Liver (tissue), 9 donors: ENCODE data around the gene APOA1. TPM values are rescaled to one million over a fixed set of nuclear protein-coding genes. Genes with fewer than 3 reads are reported as not detected.

Experiments
- DNase-seq: peaks from one replicate; pipeline ENCODE4 v3.0.0-alpha.2; 2017; ENCODE audit warnings: low spot score
- H3K27ac ChIP-seq, 2 donors: one replicate each; pipeline ENCODE4 v1.7.0; 2013; ENCODE audit warnings: inconsistent platforms in 2 of 2, low read length in 2 of 2, control low read depth in 1 of 2, low read depth in 1 of 2, mild to moderate bottlenecking in 1 of 2
- H3K27me3 ChIP-seq, 4 donors: one replicate each; pipeline versions ENCODE4 v1.6.1 to v1.7.0; 2013; ENCODE audit warnings: low read length in 3 of 4, inconsistent platforms in 1 of 4, mild to moderate bottlenecking in 1 of 4, moderate library complexity in 1 of 4; ENCODE audit not compliant: control insufficient read depth in 4 of 4, insufficient read depth in 4 of 4
- H3K36me3 ChIP-seq, 4 donors: one replicate each; pipeline versions ENCODE4 v1.6.1 to v1.7.0; 2013; ENCODE audit warnings: low read length in 3 of 4, mild to moderate bottlenecking in 3 of 4, low read depth in 1 of 4, moderate library complexity in 1 of 4; ENCODE audit not compliant: control insufficient read depth in 4 of 4, insufficient read depth in 3 of 4
- H3K4me1 ChIP-seq, 4 donors: one replicate each; pipeline versions ENCODE4 v1.6.1 to v1.7.0; 2013; ENCODE audit warnings: low read length in 3 of 4, mild to moderate bottlenecking in 3 of 4, moderate library complexity in 1 of 4; ENCODE audit not compliant: control insufficient read depth in 4 of 4, insufficient read depth in 4 of 4
- H3K4me3 ChIP-seq, 3 donors: one replicate each; pipeline versions ENCODE4 v1.6.1 to v1.7.0; 2013; ENCODE audit warnings: low read length in 3 of 3, control low read depth in 1 of 3, low read depth in 1 of 3, mild to moderate bottlenecking in 1 of 3
- H3K9ac ChIP-seq, 2 donors: one replicate each; pipeline ENCODE4 v1.7.0; 2013; ENCODE audit warnings: low read length in 2 of 2, mild to moderate bottlenecking in 2 of 2, moderate library complexity in 2 of 2, control low read depth in 1 of 2, low read depth in 1 of 2
- H3K9me3 ChIP-seq, 4 donors: one replicate each; pipeline versions ENCODE4 v1.6.1 to v1.7.0; 2013; ENCODE audit warnings: low read length in 3 of 4; ENCODE audit not compliant: control insufficient read depth in 4 of 4
- ATF3 ChIP-seq: IDR thresholded peaks from 2 replicates; pipeline ENCODE4 v1.6.1; 2016; ENCODE audit warnings: antibody characterized with exemption
- CTCF ChIP-seq: fragments of 150-350 bp; IDR thresholded peaks from 2 replicates; pipeline ENCODE4 v1.5.1; 2017; ENCODE audit warnings: improper control_type of control experiment, low read depth, low read length; ENCODE audit not compliant: missing input control
- EGR1 ChIP-seq, 2 donors: IDR thresholded peaks; 2 replicates each; pipeline ENCODE4 v1.6.1; 2016 to 2018; ENCODE audit warnings: antibody characterized with exemption in 2 of 2, low read depth in 2 of 2
- FOXA1 ChIP-seq: IDR thresholded peaks from 2 replicates; pipeline ENCODE4 v1.6.1; 2016; ENCODE audit warnings: antibody characterized with exemption
- FOXA2 ChIP-seq: IDR thresholded peaks from 2 replicates; pipeline ENCODE4 v1.6.1; 2016; ENCODE audit warnings: antibody characterized with exemption
- GABPA ChIP-seq, 2 donors: IDR thresholded peaks in 1 of 2; conservative IDR thresholded peaks in 1 of 2; 2 replicates each; pipeline ENCODE4 v1.6.1; 2016; ENCODE audit warnings: antibody characterized with exemption in 2 of 2, mild to moderate bottlenecking in 1 of 2, moderate library complexity in 1 of 2
- HNF4A ChIP-seq, 2 donors: conservative IDR thresholded peaks; 2 replicates each; pipeline ENCODE4 v1.6.1; 2016; ENCODE audit warnings: antibody characterized with exemption in 2 of 2, mild to moderate bottlenecking in 2 of 2
- HNF4G ChIP-seq: IDR thresholded peaks from 2 replicates; pipeline ENCODE4 v1.6.1; 2016; ENCODE audit warnings: antibody characterized with exemption
- JUND ChIP-seq, 2 donors: IDR thresholded peaks; 2 replicates each; pipeline ENCODE4 v1.6.1; 2016; ENCODE audit warnings: antibody characterized with exemption in 2 of 2
- MAX ChIP-seq: IDR thresholded peaks from 2 replicates; pipeline ENCODE4 v1.6.1; 2016; ENCODE audit warnings: antibody characterized with exemption
- NR2F2 ChIP-seq: IDR thresholded peaks from 2 replicates; pipeline ENCODE4 v1.6.1; 2016; ENCODE audit warnings: antibody characterized with exemption
- RAD21 ChIP-seq, 2 donors: IDR thresholded peaks; 2 replicates each; pipeline ENCODE4 v1.6.1; 2016; ENCODE audit warnings: antibody characterized with exemption in 2 of 2, mild to moderate bottlenecking in 2 of 2
- REST ChIP-seq: IDR thresholded peaks from 2 replicates; pipeline ENCODE4 v1.6.1; 2016; ENCODE audit warnings: antibody characterized with exemption, mild to moderate bottlenecking
- RXRA ChIP-seq, 2 donors: IDR thresholded peaks; 2 replicates each; pipeline ENCODE4 v1.6.1; 2017 to 2018; ENCODE audit warnings: antibody characterized with exemption in 2 of 2, mild to moderate bottlenecking in 1 of 2
- SP1 ChIP-seq: IDR thresholded peaks from 2 replicates; pipeline ENCODE4 v1.6.1; 2018; ENCODE audit warnings: antibody characterized with exemption, mild to moderate bottlenecking
- TAF1 ChIP-seq: conservative IDR thresholded peaks from 2 replicates; pipeline ENCODE4 v1.6.1; 2016; ENCODE audit warnings: antibody characterized with exemption, mild to moderate bottlenecking
- YY1 ChIP-seq: IDR thresholded peaks from 2 replicates; pipeline ENCODE4 v1.6.1; 2016; ENCODE audit warnings: antibody characterized with exemption, mild to moderate bottlenecking
- ZBTB33 ChIP-seq: IDR thresholded peaks from 2 replicates; pipeline ENCODE4 v1.6.1; 2016; ENCODE audit warnings: antibody characterized with exemption
- WGBS: extraction: QIAGEN DNeasy Blood & Tissue Kit; methylation state at CpG from one replicate; pipeline ENCODE4 v1.1.7; 2013; 5-methylcytosine and 5-hydroxymethylcytosine counted together
- polyA plus RNA-seq, 2 donors: library from polyadenylated mRNA; stranded (reverse) in 1 of 2; unstranded in 1 of 2; fragments of 200-250 nt in 1 of 2; fragments of >200 nt in 1 of 2; fragmentation: Nextera tagmentation in 1 of 2; extraction: Ambion mirVana in 1 of 2; gene quantifications; one replicate each; pipeline versions ENCODE4 v1.2.1 to v1.2.3, GENCODE V29; 2013 to 2015
- total RNA-seq, 2 donors: library from RNA; depleted of rRNA; stranded (reverse); fragments of >200 nt; gene quantifications; one replicate each; pipeline ENCODE4 v1.2.3, GENCODE V29; 2014
- donor health status: healthy.
- donor health status: healthy.
- donor health status: healthy.
- donor health status: healthy.
- donor health status: healthy.

Gene APOA1
- total and polyA plus RNA-seq, 4 donors: 4,271 to 17,093 (median 8,590) TPM

GRCh38 chr11:116786326-116786725 is 51.1 kb downstream of the APOA1 start:
- H3K27ac ChIP-seq: no peak overlapping the region
- DNase-seq: no peak
- H3K4me1 ChIP-seq: peaks cover 0 to 43% (median 39%) of the 10 kb centered on the region in 4 donors
- H3K9ac ChIP-seq: no peak overlapping the region
- no peaks in the 10 kb centered on the region for H3K9me3 ChIP-seq
- H3K36me3 ChIP-seq: peaks cover 10 to 44% (median 38%) of the 10 kb centered on the region in 4 donors
- H3K4me3 ChIP-seq: no peak overlapping the region
- TF ChIP-seq FOXA2 (no peak), RAD21 (IDR thresholded peaks at IDR 0.05) (no peak), EGR1 (IDR thresholded peaks at IDR 0.05; ENCODE audit: low read depth in 2 of 2) (no peak), ZBTB33 (no peak), NR2F2 (no peak), YY1 (no peak), ATF3 (no peak), MAX (no peak), SP1 (no peak), HNF4A (conservative IDR thresholded peaks at IDR 0.05) (no peak), REST (no peak), GABPA (IDR thresholded peaks at IDR 0.05 in 1 of 2, conservative IDR thresholded peaks at IDR 0.05 in 1 of 2) (no peak), JUND (IDR thresholded peaks at IDR 0.05) (no peak), FOXA1 (no peak), TAF1 (no peak), CTCF (no peak), HNF4G (no peak), RXRA (IDR thresholded peaks at IDR 0.05) (no peak)
- 91% methylated on average over 2 of the region's 2 CpGs for WGBS
- H3K27me3 ChIP-seq: no peaks in the 10 kb centered on the region

Other genes with a start within 250 kb of the APOA1 start
- gene BUD13, start 64.6 kb downstream of the APOA1 start, total RNA-seq: 1 to 10 TPM; 5.9 to 7.4 TPM
- gene BUD13, start 64.6 kb downstream of the APOA1 start, polyA plus RNA-seq: 1 to 10 TPM; 3.9 to 4.4 TPM
- gene ZPR1, start 49.6 kb downstream of the APOA1 start, total RNA-seq: 10 to 100 TPM in 1 of 2 donors, 1 to 10 TPM in 1; 9.4 to 56.1 TPM
- gene ZPR1, start 49.6 kb downstream of the APOA1 start, polyA plus RNA-seq: 10 to 100 TPM; 17.9 to 18.8 TPM
- gene APOA5, start 45.7 kb downstream of the APOA1 start, total RNA-seq: 1,000 to 10,000 TPM in 1 of 2 donors, 1 to 10 TPM in 1; 7.3 to 1,045 TPM
- gene APOA5, start 45.7 kb downstream of the APOA1 start, polyA plus RNA-seq: 100 to 1,000 TPM; 481 to 996 TPM
- gene APOA4, start 14.3 kb downstream of the APOA1 start, total RNA-seq: 100 to 1,000 TPM in 1 of 2 donors, under 1 TPM in 1; 0.89 to 171 TPM
- gene APOA4, start 14.3 kb downstream of the APOA1 start, polyA plus RNA-seq: 100 to 1,000 TPM in 1 of 2 donors, 10 to 100 TPM in 1; 90.5 to 382 TPM
- 1,000 to 10,000 TPM in 1 of 2 donors, 100 to 1,000 TPM in 1; 608 to 5,828 TPM for gene APOC3, start 7.7 kb downstream of the APOA1 start, total RNA-seq
- gene APOC3, start 7.7 kb downstream of the APOA1 start, polyA plus RNA-seq: over 10,000 TPM; 12,787 to 24,129 TPM